Kidney epithelial cell (primary cell): ENCODE data around the gene RPSA. TPM values are rescaled to one million over a fixed set of nuclear protein-coding genes. Genes with fewer than 3 reads are reported as not detected.

ENCODE experiments used
- DNase-seq: peaks from one replicate; pipeline ENCODE4 v3.0.0-alpha.2; 2010; ENCODE audit warnings: low read depth
- H3K27me3 ChIP-seq: 2 replicates; pipeline ENCODE4 v1.6.0; 2011; ENCODE audit warnings: low read length; ENCODE audit not compliant: control insufficient read depth, insufficient read depth
- H3K36me3 ChIP-seq: 2 replicates; pipeline ENCODE4 v1.5.1; 2011; ENCODE audit warnings: low read length; ENCODE audit not compliant: control insufficient read depth, insufficient read depth
- H3K4me3 ChIP-seq: 2 replicates; pipeline ENCODE4 v1.5.1; 2011; ENCODE audit warnings: low read depth, mild to moderate bottlenecking, control low read depth, low read length
- CTCF ChIP-seq: IDR thresholded peaks from 2 replicates; pipeline ENCODE4 v1.5.1; 2011; ENCODE audit warnings: mild to moderate bottlenecking, moderate library complexity, low read length, control low read depth, inconsistent platforms; ENCODE audit not compliant: insufficient read depth, poor library complexity, severe bottlenecking
- total RNA-seq: library from RNA; depleted of rRNA; stranded (reverse); fragments of >200 nt; gene quantifications from 2 replicates; pipeline ENCODE4 v1.2.3, GENCODE V29; 2015

The RPSA gene
- total RNA-seq, 1 donor from 2014 or later, result 2,486 TPM

GRCh38 chr3:39386318-39386717 lies 20.2 kb upstream of the RPSA start:
- H3K4me3 ChIP-seq, result no peak overlapping the region
- no peak for TF ChIP-seq CTCF
- DNase-seq, result no peak
- H3K27me3 ChIP-seq, result no peaks in the 10 kb centered on the region
- H3K36me3 ChIP-seq, result no peaks in the 10 kb centered on the region

- DNase-seq, result no peak
- no peaks in the 10 kb centered on the region for H3K27me3 ChIP-seq
- no peak for TF ChIP-seq CTCF
- H3K4me3 ChIP-seq, result no peak overlapping the region
- no peaks in the 10 kb centered on the region for H3K36me3 ChIP-seq
Observed at GRCh38 chr3:39387411-39387975, 19.0 kb upstream of the RPSA start.

- no peak overlapping the region for H3K4me3 ChIP-seq
- TF ChIP-seq CTCF, result no peak
- no peaks in the 10 kb centered on the region for H3K27me3 ChIP-seq
- H3K36me3 ChIP-seq, result no peaks in the 10 kb centered on the region
- DNase-seq, result no peak
Observed at GRCh38 chr3:39388153-39388552, 18.4 kb upstream of the RPSA start.

GRCh38 chr3:39388741-39389248 lies 17.7 kb upstream of the RPSA start:
- no peak for TF ChIP-seq CTCF
- Histone ChIP-seq H3K27me3 (no peaks in the 10 kb centered on the region), H3K4me3 (no peak overlapping the region), H3K36me3 (no peaks in the 10 kb centered on the region)
- no peak for DNase-seq

GRCh38 chr3:39390181-39390580 lies 16.3 kb upstream of the RPSA start:
- no peak for DNase-seq
- TF ChIP-seq CTCF, result no peak
- Histone ChIP-seq H3K27me3 (no peaks in the 10 kb centered on the region), H3K4me3 (no peak overlapping the region), H3K36me3 (no peaks in the 10 kb centered on the region)

- H3K36me3 ChIP-seq, result no peaks in the 10 kb centered on the region
- DNase-seq, result no peak
- no peaks in the 10 kb centered on the region for H3K27me3 ChIP-seq
- no peak for TF ChIP-seq CTCF
- H3K4me3 ChIP-seq, result no peak overlapping the region
Observed at GRCh38 chr3:39396690-39397089, 9.8 kb upstream of the RPSA start.
